ENCODE data around the gene PBX3.

GRCh38 chr9:126002476-126003350 is 255.5 kb downstream of the PBX3 start:
- no peak for TF ChIP-seq CTCF (IDR thresholded peaks at IDR 0.05; ENCODE audit: insufficient read depth, low read length, poor library complexity, severe bottlenecking)
- TF ChIP-seq EZH2phosphoT487 (conservative IDR thresholded peaks at IDR 0.05; ENCODE audit: low read length), result no peak
